Mesendoderm (in vitro differentiated cells): ENCODE data around the gene EML2. TPM values are rescaled to one million over a fixed set of nuclear protein-coding genes. Genes with fewer than 3 reads are reported as not detected.
"Not testable (repeated sequence)": the region's sequence is repeated elsewhere in the genome, so short reads cannot be mapped to it uniquely, and the experiment has no call there.

Experiments used
- DNase-seq: peaks from one replicate; pipeline ENCODE4 v3.0.0; 2013
- H2AK5ac ChIP-seq: 2 replicates; pipeline ENCODE4 v1.6.1; 2013; ENCODE audit warnings: low read length, inconsistent platforms
- H2BK120ac ChIP-seq: 2 replicates; pipeline ENCODE4 v1.6.1; 2013; ENCODE audit warnings: low read depth, mild to moderate bottlenecking, low read length, moderate library complexity, mixed read lengths
- H2BK15ac ChIP-seq: replicated peaks from 2 replicates; pipeline ENCODE4 v1.6.1; 2013; ENCODE audit warnings: low read depth, mild to moderate bottlenecking, moderate library complexity
- H2BK5ac ChIP-seq: 2 replicates; pipeline ENCODE4 v1.6.1; 2013; ENCODE audit warnings: low read length, inconsistent platforms
- H3K18ac ChIP-seq: 2 replicates; pipeline ENCODE4 v1.6.1; 2013; ENCODE audit warnings: mild to moderate bottlenecking, low read length, mixed read lengths
- H3K23ac ChIP-seq: one replicate; pipeline ENCODE4 v1.6.1; 2013; ENCODE audit warnings: low read length
- H3K27ac ChIP-seq: 2 replicates; pipeline ENCODE4 v1.5.1; 2013; ENCODE audit warnings: low read depth, mild to moderate bottlenecking, inconsistent platforms, low read length, moderate library complexity
- H3K27me3 ChIP-seq: 2 replicates; pipeline ENCODE4 v1.6.1; 2013; ENCODE audit warnings: low read length, control low read depth, mild to moderate bottlenecking, inconsistent platforms; ENCODE audit not compliant: insufficient read depth, poor library complexity
- H3K36me3 ChIP-seq: 2 replicates; pipeline ENCODE4 v1.6.1; 2013; ENCODE audit warnings: low read length, inconsistent platforms; ENCODE audit not compliant: control insufficient read depth, insufficient read depth
- H3K4ac ChIP-seq: one replicate; pipeline ENCODE4 v1.6.1; 2013; ENCODE audit warnings: low read depth, mild to moderate bottlenecking, low read length, moderate library complexity
- H3K4me1 ChIP-seq: 2 replicates; pipeline ENCODE4 v1.6.1; 2013; ENCODE audit warnings: low read depth, low read length, inconsistent platforms; ENCODE audit not compliant: control insufficient read depth
- H3K4me2 ChIP-seq: 2 replicates; pipeline ENCODE4 v1.6.1; 2013; ENCODE audit warnings: low read length
- H3K4me3 ChIP-seq: 2 replicates; pipeline ENCODE4 v1.5.1; 2013; ENCODE audit warnings: mild to moderate bottlenecking, low read length
- H3K56ac ChIP-seq: one replicate; pipeline ENCODE4 v1.6.1; 2013; ENCODE audit warnings: low read length
- H3K79me1 ChIP-seq: 2 replicates; pipeline ENCODE4 v1.6.1; 2013; ENCODE audit warnings: low read length, inconsistent platforms
- H3K79me2 ChIP-seq: 2 replicates; pipeline ENCODE4 v1.6.1; 2013; ENCODE audit warnings: mild to moderate bottlenecking, low read length; ENCODE audit not compliant: control insufficient read depth, insufficient read depth
- H3K9ac ChIP-seq: 2 replicates; pipeline ENCODE4 v1.6.1; 2013; ENCODE audit warnings: low read length, inconsistent platforms
- H4K5ac ChIP-seq: one replicate; pipeline ENCODE4 v1.6.1; 2013; ENCODE audit warnings: low read length
- H4K8ac ChIP-seq: one replicate; pipeline ENCODE4 v1.6.1; 2013; ENCODE audit warnings: low read depth, mild to moderate bottlenecking, control low read depth, low read length, moderate library complexity
- WGBS: extraction: QIAGEN DNeasy Blood & Tissue Kit; methylation state at CpG from one replicate; pipeline ENCODE4 v1.1.7; 2013; ENCODE audit warnings: low lambda C conversion rate, missing lambda C conversion rate; ENCODE audit not compliant: insufficient coverage; ENCODE audit errors: extremely low coverage; 5-methylcytosine and 5-hydroxymethylcytosine counted together
- polyA plus RNA-seq, 2 experiments: library from polyadenylated mRNA; stranded (reverse); fragments of 200-250 nt; gene quantifications; one replicate each; pipeline ENCODE4 v1.2.3, GENCODE V29; 2013

Gene EML2, protein sequence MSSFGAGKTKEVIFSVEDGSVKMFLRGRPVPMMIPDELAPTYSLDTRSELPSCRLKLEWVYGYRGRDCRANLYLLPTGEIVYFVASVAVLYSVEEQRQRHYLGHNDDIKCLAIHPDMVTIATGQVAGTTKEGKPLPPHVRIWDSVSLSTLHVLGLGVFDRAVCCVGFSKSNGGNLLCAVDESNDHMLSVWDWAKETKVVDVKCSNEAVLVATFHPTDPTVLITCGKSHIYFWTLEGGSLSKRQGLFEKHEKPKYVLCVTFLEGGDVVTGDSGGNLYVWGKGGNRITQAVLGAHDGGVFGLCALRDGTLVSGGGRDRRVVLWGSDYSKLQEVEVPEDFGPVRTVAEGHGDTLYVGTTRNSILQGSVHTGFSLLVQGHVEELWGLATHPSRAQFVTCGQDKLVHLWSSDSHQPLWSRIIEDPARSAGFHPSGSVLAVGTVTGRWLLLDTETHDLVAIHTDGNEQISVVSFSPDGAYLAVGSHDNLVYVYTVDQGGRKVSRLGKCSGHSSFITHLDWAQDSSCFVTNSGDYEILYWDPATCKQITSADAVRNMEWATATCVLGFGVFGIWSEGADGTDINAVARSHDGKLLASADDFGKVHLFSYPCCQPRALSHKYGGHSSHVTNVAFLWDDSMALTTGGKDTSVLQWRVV
- polyA plus RNA-seq (2013, experiment 1 of 2), result 5.3 TPM
- 5.6 TPM for polyA plus RNA-seq (2013, experiment 2 of 2)

DNA sequence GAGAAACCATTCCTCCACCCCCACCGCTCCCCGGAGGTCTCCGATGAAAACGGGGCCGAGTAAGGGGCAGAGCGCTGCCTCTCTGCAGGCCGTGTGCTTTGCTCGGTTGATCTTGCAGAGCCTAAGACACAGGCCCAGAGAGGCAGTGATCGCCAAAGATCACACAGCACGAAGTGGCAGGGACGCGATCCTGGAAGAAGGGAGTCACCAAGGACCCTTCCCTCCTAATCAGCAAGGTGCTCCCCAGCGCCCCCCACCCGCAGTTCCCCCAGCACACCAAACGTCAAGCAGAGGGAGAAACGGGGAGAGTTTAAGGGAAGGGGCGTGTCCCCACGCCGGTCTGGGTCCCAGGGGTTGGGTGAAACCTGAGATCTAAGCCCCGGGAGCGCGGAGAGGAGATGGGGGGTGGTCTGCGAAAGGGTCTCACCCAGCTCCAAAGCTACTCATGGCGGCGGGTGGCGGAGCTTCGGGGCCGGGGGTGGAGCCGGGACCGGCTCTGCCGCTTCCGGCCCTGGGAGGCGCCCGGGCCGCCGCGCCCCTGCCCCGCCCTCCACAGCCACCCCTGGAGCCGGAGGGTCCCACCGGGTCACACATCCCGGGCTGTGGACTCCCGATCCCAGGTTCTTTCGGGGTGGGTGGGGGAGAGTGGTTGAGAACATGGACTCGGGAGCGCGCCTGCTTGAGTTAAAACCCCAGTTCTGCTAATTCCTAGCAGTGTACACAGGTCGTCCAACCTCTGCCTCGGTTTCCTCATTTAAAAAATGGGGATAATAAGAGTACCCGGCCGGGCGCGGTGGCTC is at the start of gene EML2:
Gene EML2 (minus strand): TSS at position 468 of the 800 bp plus-strand sequence. CDS start 21 bp downstream, at position 447.
- Histone ChIP-seq H3K27ac (peak within 1 kb of the TSS; percentile 53), H3K18ac (peak within 1 kb of the TSS; percentile 52), H4K5ac (no peak within 1 kb of the TSS), H3K36me3 (no peaks in the 10 kb centered on the region), H3K4me3 (peak within 1 kb of the TSS; percentile 67), H2BK5ac (peak within 1 kb of the TSS; percentile 51), H4K8ac (no peak within 1 kb of the TSS), H3K23ac (no peak within 1 kb of the TSS), H2AK5ac (no peak within 1 kb of the TSS), H3K9ac (peak within 1 kb of the TSS; percentile 76), H3K27me3 (no peaks in the 10 kb centered on the region), H3K79me2 (no peaks in the 10 kb centered on the region), H2BK120ac (no peak within 1 kb of the TSS), H2BK15ac (no peak within 1 kb of the TSS), H3K4ac (peak within 1 kb of the TSS; percentile 40), H3K79me1 (no peaks in the 10 kb centered on the region), H3K4me2 (peak within 1 kb of the TSS; percentile 94), H3K4me1 (peaks cover 7% of the 10 kb centered on the region), H3K56ac (peak within 1 kb of the TSS; percentile 93)
- WGBS, result no CpG with 5 or more reads among the region's 52 CpGs
- peak; percentile 89 for DNase-seq

DNA sequence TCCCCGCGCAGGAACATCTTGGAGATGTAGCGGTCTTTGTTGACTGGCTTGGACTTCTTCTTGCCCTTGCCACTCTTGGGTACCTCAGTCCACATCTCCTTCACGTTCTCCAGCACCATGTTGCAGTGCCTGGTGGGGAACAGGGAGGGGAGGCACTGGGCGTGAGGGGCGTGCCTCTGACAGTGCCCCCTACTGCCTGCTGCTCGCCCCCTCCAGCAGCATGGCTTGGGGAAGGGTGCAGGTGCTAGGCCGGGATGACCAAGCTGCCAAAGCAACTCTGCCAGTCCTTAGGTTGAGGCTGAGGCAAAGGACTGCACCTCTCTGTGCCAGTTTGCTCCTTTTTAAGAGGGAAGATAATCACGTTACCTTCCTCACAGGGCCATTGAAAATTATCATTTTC is 48.4 kb upstream of the EML2 start:
- Histone ChIP-seq H3K79me2 (peaks cover 12% of the 10 kb centered on the region), H3K36me3 (peaks cover 5% of the 10 kb centered on the region)
- no CpG with 5 or more reads among the region's 9 CpGs for WGBS

DNA sequence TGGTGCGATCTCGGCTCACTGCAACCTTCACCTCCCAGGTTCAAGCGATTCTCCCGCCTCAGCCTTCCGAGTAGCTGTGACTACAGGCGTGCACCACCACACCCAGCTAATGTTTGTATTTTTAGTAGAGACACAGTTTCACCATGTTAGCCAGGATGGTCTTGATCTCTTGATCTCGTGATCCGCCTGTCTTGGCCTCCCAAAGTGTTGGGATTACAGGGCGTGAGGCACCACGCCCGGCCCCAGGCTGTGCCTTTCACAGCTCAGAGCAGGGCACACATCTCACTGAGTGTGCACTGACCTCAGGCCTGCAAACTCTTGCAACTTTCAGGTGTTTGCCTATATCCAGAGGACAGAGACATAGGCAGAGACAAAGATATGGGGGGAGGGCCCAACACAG is 45.8 kb upstream of the EML2 start:
- not testable (repeated sequence) for H3K9ac ChIP-seq, H3K56ac ChIP-seq, H3K4me3 ChIP-seq, H3K18ac ChIP-seq, H3K79me1 ChIP-seq, H3K27ac ChIP-seq, H3K4me1 ChIP-seq, H3K4me2 ChIP-seq, H2BK120ac ChIP-seq, H2BK15ac ChIP-seq, H3K23ac ChIP-seq, H4K5ac ChIP-seq, H2BK5ac ChIP-seq, H2AK5ac ChIP-seq, H4K8ac ChIP-seq, H3K4ac ChIP-seq, DNase-seq, H3K36me3 ChIP-seq, H3K79me2 ChIP-seq, H3K27me3 ChIP-seq
- WGBS, result no CpG with 5 or more reads among the region's 11 CpGs

More for the DNA sequence above, 48.4 kb upstream of the EML2 start:
- Histone ChIP-seq H3K23ac (no peak overlapping the region), H3K4me2 (no peak overlapping the region), H3K4me1 (no peaks in the 10 kb centered on the region), H4K8ac (no peak overlapping the region), H2BK15ac (no peak overlapping the region), H3K56ac (no peak overlapping the region), H2BK5ac (no peak overlapping the region), H2BK120ac (no peak overlapping the region), H3K4me3 (no peak overlapping the region), H3K27me3 (no peaks in the 10 kb centered on the region), H3K4ac (no peak overlapping the region), H3K9ac (no peak overlapping the region), H3K18ac (no peak overlapping the region), H4K5ac (no peak overlapping the region), H2AK5ac (no peak overlapping the region), H3K27ac (no peak overlapping the region), H3K79me1 (peaks cover 7% of the 10 kb centered on the region)
- no peak for DNase-seq

DNA sequence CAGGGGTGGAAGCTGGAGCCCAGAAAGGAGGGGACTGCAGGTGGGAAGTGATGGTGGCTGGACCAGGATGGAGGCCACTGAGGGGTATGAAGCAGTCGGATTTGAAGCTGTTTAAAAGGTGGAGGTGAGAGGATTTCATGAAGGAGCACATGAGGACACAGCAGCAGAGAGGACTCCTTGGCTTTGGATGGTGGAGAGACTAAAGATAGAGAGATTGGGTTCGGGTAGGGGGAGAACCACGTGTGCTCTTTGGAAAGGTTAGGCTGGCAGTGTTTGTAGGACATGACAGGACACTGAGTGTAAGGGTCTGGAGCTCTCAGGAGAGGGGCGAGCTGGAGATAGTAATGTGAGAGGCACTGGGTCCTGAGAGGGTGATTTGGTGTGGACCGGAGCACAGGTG is 43.7 kb upstream of the EML2 start:
- Histone ChIP-seq H3K4me2 (no peak overlapping the region), H2AK5ac (no peak overlapping the region), H3K18ac (no peak overlapping the region), H3K79me2 (no peaks in the 10 kb centered on the region), H3K36me3 (peaks cover 2% of the 10 kb centered on the region), H3K56ac (no peak overlapping the region), H2BK120ac (no peak overlapping the region), H3K4me1 (no peaks in the 10 kb centered on the region), H3K9ac (no peak overlapping the region), H4K5ac (no peak overlapping the region), H3K79me1 (no peaks in the 10 kb centered on the region), H3K4me3 (no peak overlapping the region), H2BK5ac (no peak overlapping the region), H3K27me3 (no peaks in the 10 kb centered on the region), H4K8ac (no peak overlapping the region), H3K23ac (no peak overlapping the region), H3K4ac (no peak overlapping the region), H2BK15ac (no peak overlapping the region), H3K27ac (no peak overlapping the region)
- no CpG with 5 or more reads among the region's 5 CpGs for WGBS
- no peak for DNase-seq

DNA sequence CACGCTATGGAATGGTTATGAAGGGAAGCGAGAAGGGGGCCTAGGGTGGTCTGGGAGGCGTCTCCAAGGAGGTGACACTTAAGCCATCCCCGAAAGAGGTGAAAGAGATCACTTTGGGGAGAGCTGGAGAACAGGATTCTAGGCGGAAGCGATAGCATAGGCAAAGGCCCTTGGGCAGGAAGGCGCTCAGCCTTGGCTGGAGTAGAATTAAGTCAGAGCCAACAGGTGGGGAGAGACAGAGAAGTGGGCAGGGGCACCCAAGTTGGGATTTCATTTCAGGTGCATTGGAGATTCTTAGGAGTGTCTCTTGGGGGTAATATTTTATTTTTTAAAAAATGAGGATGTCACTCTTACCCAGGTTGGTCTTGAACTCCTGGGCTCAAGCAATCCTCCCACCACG is 42.9 kb upstream of the EML2 start:
- H2BK5ac ChIP-seq, result no peak overlapping the region
- no peaks in the 10 kb centered on the region for H3K79me2 ChIP-seq
- no peaks in the 10 kb centered on the region for H3K27me3 ChIP-seq
- H3K4me3 ChIP-seq, result no peak overlapping the region
- no peaks in the 10 kb centered on the region for H3K4me1 ChIP-seq
- no peaks in the 10 kb centered on the region for H3K79me1 ChIP-seq
- WGBS, result no CpG with 5 or more reads among the region's 8 CpGs
- no peak overlapping the region for H2BK120ac ChIP-seq
- DNase-seq, result no peak
- H3K56ac ChIP-seq, result no peak overlapping the region
- H3K4me2 ChIP-seq, result no peak overlapping the region
- no peak overlapping the region for H4K8ac ChIP-seq
- no peak overlapping the region for H3K4ac ChIP-seq
- H3K23ac ChIP-seq, result no peak overlapping the region
- H2BK15ac ChIP-seq, result no peak overlapping the region
- no peak overlapping the region for H3K18ac ChIP-seq
- no peak overlapping the region for H3K9ac ChIP-seq
- H4K5ac ChIP-seq, result no peak overlapping the region
- H3K36me3 ChIP-seq, result peaks cover 2% of the 10 kb centered on the region
- H3K27ac ChIP-seq, result no peak overlapping the region
- H2AK5ac ChIP-seq, result no peak overlapping the region
